ENCODE results near the gene METTL24. TPM values are rescaled to one million over a fixed set of nuclear protein-coding genes. Genes with fewer than 3 reads are reported as not detected.

The METTL24 gene
- total RNA-seq, 2 donors from 2014 or later, result not detected

GRCh38 chr6:110340392-110340965, 17.7 kb downstream of the METTL24 start:
- no peak overlapping the region for H3K4me3 Mint-ChIP-seq
- ATAC-seq (no peak), DNase-seq (no peak)
- H3K27ac Mint-ChIP-seq, result no peak overlapping the region
- peaks cover 18% of the 10 kb centered on the region for H3K27me3 Mint-ChIP-seq
- no peaks in the 10 kb centered on the region for H3K36me3 Mint-ChIP-seq (ENCODE audit: low read depth)
- H3K4me1 Mint-ChIP-seq, result no peaks in the 10 kb centered on the region
- no peaks in the 10 kb centered on the region for H3K9me3 ChIP-seq (ENCODE audit: control insufficient read depth, low read length, poor library complexity, severe bottlenecking)

GRCh38 chr6:110338820-110339470, 19.2 kb downstream of the METTL24 start:
- Mint-ChIP-seq H3K4me3 (no peak overlapping the region), H3K27ac (no peak overlapping the region), H3K36me3 (ENCODE audit: low read depth) (no peaks in the 10 kb centered on the region), H3K27me3 (peaks cover 18% of the 10 kb centered on the region), H3K4me1 (no peaks in the 10 kb centered on the region)
- no peak for ATAC-seq
- no peaks in the 10 kb centered on the region for H3K9me3 ChIP-seq (ENCODE audit: control insufficient read depth, low read length, poor library complexity, severe bottlenecking)
- DNase-seq, result no peak

GRCh38 chr6:110337486-110337885, 20.7 kb downstream of the METTL24 start:
- DNase-seq (no peak), ATAC-seq (no peak)
- no peaks in the 10 kb centered on the region for H3K9me3 ChIP-seq (ENCODE audit: control insufficient read depth, low read length, poor library complexity, severe bottlenecking)
- H3K27me3 Mint-ChIP-seq, result peaks cover 25% of the 10 kb centered on the region
- H3K4me3 Mint-ChIP-seq, result no peak overlapping the region
- no peak overlapping the region for H3K27ac Mint-ChIP-seq
- H3K36me3 Mint-ChIP-seq (ENCODE audit: low read depth), result no peaks in the 10 kb centered on the region
- peaks cover 2% of the 10 kb centered on the region for H3K4me1 Mint-ChIP-seq

GRCh38 chr6:110334423-110335180, 23.5 kb downstream of the METTL24 start:
- H3K36me3 Mint-ChIP-seq (ENCODE audit: low read depth), result peaks cover 4% of the 10 kb centered on the region
- H3K9me3 ChIP-seq (ENCODE audit: control insufficient read depth, low read length, poor library complexity, severe bottlenecking), result no peaks in the 10 kb centered on the region
- H3K27ac Mint-ChIP-seq, result no peak overlapping the region
- H3K27me3 Mint-ChIP-seq, result peaks cover 32% of the 10 kb centered on the region
- DNase-seq (no peak), ATAC-seq (no peak)
- peaks cover 4% of the 10 kb centered on the region for H3K4me1 Mint-ChIP-seq
- no peak overlapping the region for H3K4me3 Mint-ChIP-seq

- H3K4me3 Mint-ChIP-seq, result no peak overlapping the region
- H3K27ac Mint-ChIP-seq, result no peak overlapping the region
- H3K36me3 Mint-ChIP-seq (ENCODE audit: low read depth), result peaks cover 4% of the 10 kb centered on the region
- H3K4me1 Mint-ChIP-seq, result peaks cover 4% of the 10 kb centered on the region
- ATAC-seq, result no peak
- H3K27me3 Mint-ChIP-seq, result peaks cover 34% of the 10 kb centered on the region
- no peaks in the 10 kb centered on the region for H3K9me3 ChIP-seq (ENCODE audit: control insufficient read depth, low read length, poor library complexity, severe bottlenecking)
- no peak for DNase-seq
These were observed 25.9 kb downstream of the METTL24 start for GRCh38 chr6:110332281-110332680.

- no peaks in the 10 kb centered on the region for H3K9me3 ChIP-seq (ENCODE audit: control insufficient read depth, low read length, poor library complexity, severe bottlenecking)
- Mint-ChIP-seq H3K4me3 (no peak overlapping the region), H3K36me3 (ENCODE audit: low read depth) (peaks cover 4% of the 10 kb centered on the region), H3K27ac (no peak overlapping the region), H3K4me1 (peaks cover 4% of the 10 kb centered on the region), H3K27me3 (peaks cover 34% of the 10 kb centered on the region)
- no peak for ATAC-seq
- no peak for DNase-seq
These were observed 26.3 kb downstream of the METTL24 start for GRCh38 chr6:110331816-110332215.

GRCh38 chr6:110331390-110331789, 26.8 kb downstream of the METTL24 start:
- Mint-ChIP-seq H3K27ac (peak overlapping the region; percentile 9), H3K4me1 (peaks cover 4% of the 10 kb centered on the region), H3K27me3 (peaks cover 34% of the 10 kb centered on the region), H3K36me3 (ENCODE audit: low read depth) (peaks cover 4% of the 10 kb centered on the region), H3K4me3 (no peak overlapping the region)
- H3K9me3 ChIP-seq (ENCODE audit: control insufficient read depth, low read length, poor library complexity, severe bottlenecking), result no peaks in the 10 kb centered on the region
- DNase-seq, result no peak
- ATAC-seq, result no peak

GRCh38 chr6:110329714-110330436, 28.3 kb downstream of the METTL24 start:
- Mint-ChIP-seq H3K27ac (no peak overlapping the region), H3K27me3 (peaks cover 34% of the 10 kb centered on the region), H3K36me3 (ENCODE audit: low read depth) (peaks cover 4% of the 10 kb centered on the region), H3K4me1 (peaks cover 4% of the 10 kb centered on the region), H3K4me3 (no peak overlapping the region)
- no peaks in the 10 kb centered on the region for H3K9me3 ChIP-seq (ENCODE audit: control insufficient read depth, low read length, poor library complexity, severe bottlenecking)
- DNase-seq (no peak), ATAC-seq (no peak)

- Mint-ChIP-seq H3K4me3 (no peak overlapping the region), H3K4me1 (peaks cover 4% of the 10 kb centered on the region), H3K27me3 (peaks cover 34% of the 10 kb centered on the region), H3K27ac (no peak overlapping the region), H3K36me3 (ENCODE audit: low read depth) (peaks cover 4% of the 10 kb centered on the region)
- no peaks in the 10 kb centered on the region for H3K9me3 ChIP-seq (ENCODE audit: control insufficient read depth, low read length, poor library complexity, severe bottlenecking)
- no peak for DNase-seq
- ATAC-seq, result no peak
These were observed 28.8 kb downstream of the METTL24 start for GRCh38 chr6:110329348-110329713.

- peaks cover 34% of the 10 kb centered on the region for H3K27me3 Mint-ChIP-seq
- no peak overlapping the region for H3K27ac Mint-ChIP-seq
- H3K4me1 Mint-ChIP-seq, result peaks cover 4% of the 10 kb centered on the region
- no peaks in the 10 kb centered on the region for H3K9me3 ChIP-seq (ENCODE audit: control insufficient read depth, low read length, poor library complexity, severe bottlenecking)
- no peak overlapping the region for H3K4me3 Mint-ChIP-seq
- ATAC-seq (no peak), DNase-seq (no peak)
- H3K36me3 Mint-ChIP-seq (ENCODE audit: low read depth), result peaks cover 4% of the 10 kb centered on the region
These were observed 29.9 kb downstream of the METTL24 start for GRCh38 chr6:110328259-110328658.

GRCh38 chr6:110327391-110327790, 30.8 kb downstream of the METTL24 start:
- no peak overlapping the region for H3K4me3 Mint-ChIP-seq
- no peak overlapping the region for H3K27ac Mint-ChIP-seq
- peaks cover 4% of the 10 kb centered on the region for H3K36me3 Mint-ChIP-seq (ENCODE audit: low read depth)
- ATAC-seq (no peak), DNase-seq (no peak)
- H3K9me3 ChIP-seq (ENCODE audit: control insufficient read depth, low read length, poor library complexity, severe bottlenecking), result no peaks in the 10 kb centered on the region
- H3K4me1 Mint-ChIP-seq, result peaks cover 2% of the 10 kb centered on the region
- peaks cover 35% of the 10 kb centered on the region for H3K27me3 Mint-ChIP-seq

GRCh38 chr6:110326609-110327008, 31.5 kb downstream of the METTL24 start:
- H3K9me3 ChIP-seq (ENCODE audit: control insufficient read depth, low read length, poor library complexity, severe bottlenecking), result no peaks in the 10 kb centered on the region
- H3K27me3 Mint-ChIP-seq, result peaks cover 32% of the 10 kb centered on the region
- H3K27ac Mint-ChIP-seq, result no peak overlapping the region
- DNase-seq, result no peak
- peaks cover 4% of the 10 kb centered on the region for H3K36me3 Mint-ChIP-seq (ENCODE audit: low read depth)
- no peak for ATAC-seq
- peaks cover 2% of the 10 kb centered on the region for H3K4me1 Mint-ChIP-seq
- no peak overlapping the region for H3K4me3 Mint-ChIP-seq

GRCh38 chr6:110326057-110326456, 32.1 kb downstream of the METTL24 start:
- Mint-ChIP-seq H3K4me1 (peaks cover 2% of the 10 kb centered on the region), H3K27ac (no peak overlapping the region), H3K36me3 (ENCODE audit: low read depth) (peaks cover 4% of the 10 kb centered on the region), H3K27me3 (peaks cover 29% of the 10 kb centered on the region), H3K4me3 (no peak overlapping the region)
- DNase-seq, result no peak
- ATAC-seq, result no peak
- no peaks in the 10 kb centered on the region for H3K9me3 ChIP-seq (ENCODE audit: control insufficient read depth, low read length, poor library complexity, severe bottlenecking)

Measured in T-helper 17 cell (primary cell).